Measurements from ENCODE around the gene GNAI3.

The GNAI3 gene

GRCh38 chr1:109624201-109625010, 76.0 kb downstream of the GNAI3 start:
- no peak for DNase-seq (ENCODE audit: low read depth in 2 of 2)

GRCh38 chr1:109625176-109625575, 76.8 kb downstream of the GNAI3 start:
- DNase-seq (ENCODE audit: low read depth in 2 of 2), result no peak

GRCh38 chr1:109625601-109626560, 77.5 kb downstream of the GNAI3 start:
- DNase-seq (ENCODE audit: low read depth in 2 of 2), result no peak

- no peak for DNase-seq (ENCODE audit: low read depth in 2 of 2)
These were observed 78.4 kb downstream of the GNAI3 start for GRCh38 chr1:109626682-109627408.

- DNase-seq (ENCODE audit: low read depth in 2 of 2), result no peak
These were observed 79.4 kb downstream of the GNAI3 start for GRCh38 chr1:109627692-109628399.

- DNase-seq (ENCODE audit: low read depth in 2 of 2), result no peak
These were observed 80.3 kb downstream of the GNAI3 start for GRCh38 chr1:109628540-109629321.

- DNase-seq (ENCODE audit: low read depth in 2 of 2), result no peak
These were observed 81.1 kb downstream of the GNAI3 start for GRCh38 chr1:109629372-109630030.

- DNase-seq (ENCODE audit: low read depth in 2 of 2), result peak in 1 of 2 donors; percentile 23
These were observed 81.9 kb downstream of the GNAI3 start for GRCh38 chr1:109630081-109630897.

GRCh38 chr1:109630898-109631512, 82.6 kb downstream of the GNAI3 start:
- no peak for DNase-seq (ENCODE audit: low read depth in 2 of 2)

- DNase-seq (ENCODE audit: low read depth in 2 of 2), result no peak
These were observed 83.4 kb downstream of the GNAI3 start for GRCh38 chr1:109631513-109632505.

GRCh38 chr1:109632671-109633346, 84.4 kb downstream of the GNAI3 start:
- no peak for DNase-seq (ENCODE audit: low read depth in 2 of 2)

GRCh38 chr1:109634292-109634691, 85.9 kb downstream of the GNAI3 start:
- no peak for DNase-seq (ENCODE audit: low read depth in 2 of 2)

- DNase-seq (ENCODE audit: low read depth in 2 of 2), result no peak
These were observed 86.6 kb downstream of the GNAI3 start for GRCh38 chr1:109634771-109635750.

- DNase-seq (ENCODE audit: low read depth in 2 of 2), result no peak
These were observed 87.4 kb downstream of the GNAI3 start for GRCh38 chr1:109635862-109636200.

- no peak for DNase-seq (ENCODE audit: low read depth in 2 of 2)
These were observed 88.0 kb downstream of the GNAI3 start for GRCh38 chr1:109636201-109636952.

Data from stimulated activated CD4-positive, alpha-beta T cell treated with anti-CD3 and anti-CD28 coated beads, Interleukin-1b, Interleukin-23, amount 100 ng/mL, for 1 hour (primary cell).